ENCODE results near the gene GRIA1. TPM values are rescaled to one million over a fixed set of nuclear protein-coding genes. Genes with fewer than 3 reads are reported as not detected.

Gene GRIA1
- total and polyA plus RNA-seq, 2 of the 13 experiments (the other 11 are each of a cell fraction or from before 2014, with no cell fraction given), result not detected

- 25% methylated on average over 3 of the region's 3 CpGs for WGBS (ENCODE audit: low lambda C conversion rate)
Observed at GRCh38 chr5:153610811-153611210, 120.3 kb downstream of the GRIA1 start.

More at GRCh38 chr5:153610811-153611210, 120.3 kb downstream of the GRIA1 start:
- no peak overlapping the region for H3K4me2 ChIP-seq (ENCODE audit: low read depth, low read length)
- 0 out of 2 replicates have a peak, but pooled peaks cover 7% of the 10 kb centered on the region for H3K4me1 ChIP-seq (ENCODE audit: insufficient read depth, low read length)
- in situ Hi-C loops (cut with HindIII; ENCODE audit: extremely low pct_ligation_motif_present, low pct_unique_long_range_greater_than_20kb) (no loop called here), intact Hi-C loops (cut with micrococcal nuclease; ENCODE audit: unreplicated experiment) (no loop called here)
- CTCF ChIA-PET (ENCODE audit: low intra/inter-chr PET ratio, low total read pairs), result no interaction called here
- H3K9ac ChIP-seq (ENCODE audit: insufficient read depth, low read depth, low read length), result no peak overlapping the region
- no peak overlapping the region for H2AFZ ChIP-seq (ENCODE audit: low read length)
- FAIRE-seq (no peak), ATAC-seq (no peak), DNase-seq (ENCODE audit: low spot score) (no peak)
- no TSS peak for BruUV-seq (replicated peaks)
- no peak for TF ChIP-seq HNF1A (IDR thresholded peaks at IDR 0.05; ENCODE audit: low read depth)
- no peak for TF ChIP-seq HNF1A (CRISPR knock-in tag; IDR thresholded peaks at IDR 0.05; ENCODE audit: borderline replicate concordance)
- TF ChIP-seq, protein P1, sequence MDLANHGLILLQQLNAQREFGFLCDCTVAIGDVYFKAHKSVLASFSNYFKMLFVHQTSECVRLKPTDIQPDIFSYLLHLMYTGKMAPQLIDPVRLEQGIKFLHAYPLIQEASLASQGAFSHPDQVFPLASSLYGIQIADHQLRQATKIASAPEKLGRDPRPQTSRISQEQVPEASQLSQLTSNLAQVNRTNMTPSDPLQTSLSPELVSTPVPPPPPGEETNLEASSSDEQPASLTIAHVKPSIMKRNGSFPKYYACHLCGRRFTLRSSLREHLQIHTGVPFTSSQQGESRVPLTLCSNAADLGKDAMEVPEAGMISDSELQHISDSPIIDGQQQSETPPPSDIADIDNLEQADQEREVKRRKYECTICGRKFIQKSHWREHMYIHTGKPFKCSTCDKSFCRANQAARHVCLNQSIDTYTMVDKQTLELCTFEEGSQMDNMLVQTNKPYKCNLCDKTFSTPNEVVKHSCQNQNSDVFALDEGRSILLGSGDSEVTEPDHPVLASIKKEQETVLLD (CRISPR knock-in tag; IDR thresholded peaks at IDR 0.05; ENCODE audit: low read depth), result no peak
- TF ChIP-seq ZSCAN25 (CRISPR knock-in tag; IDR thresholded peaks at IDR 0.05), result no peak
- no peak overlapping the region for H3K4me3 ChIP-seq (replicated peaks in 1 of 3; ENCODE audit: insufficient read depth in 1 of 3, low read depth in 2 of 3, low read length in 3 of 3)
- H3K36me3 ChIP-seq (replicated peaks in 1 of 2; ENCODE audit: control insufficient read depth in 1 of 2, insufficient read depth in 2 of 2, low read length in 2 of 2), result no peaks in the 10 kb centered on the region
- H3K79me2 ChIP-seq (ENCODE audit: insufficient read depth, low read length), result no peaks in the 10 kb centered on the region
- no peak overlapping the region for H3K27ac ChIP-seq (ENCODE audit: extremely low read length, insufficient read depth, low read length)
- H3K27me3 ChIP-seq (ENCODE audit: control insufficient read depth in 1 of 2, insufficient read depth in 2 of 2, low read length in 2 of 2), result no peaks in the 10 kb centered on the region
- no peaks in the 10 kb centered on the region for H3K9me3 ChIP-seq (ENCODE audit: low read length)
- POLR2A ChIA-PET, result no interaction called here
- no peaks in the 10 kb centered on the region for H4K20me1 ChIP-seq (ENCODE audit: insufficient read depth, low read length)
